ENCODE measurements around the gene CDC16.

DNA sequence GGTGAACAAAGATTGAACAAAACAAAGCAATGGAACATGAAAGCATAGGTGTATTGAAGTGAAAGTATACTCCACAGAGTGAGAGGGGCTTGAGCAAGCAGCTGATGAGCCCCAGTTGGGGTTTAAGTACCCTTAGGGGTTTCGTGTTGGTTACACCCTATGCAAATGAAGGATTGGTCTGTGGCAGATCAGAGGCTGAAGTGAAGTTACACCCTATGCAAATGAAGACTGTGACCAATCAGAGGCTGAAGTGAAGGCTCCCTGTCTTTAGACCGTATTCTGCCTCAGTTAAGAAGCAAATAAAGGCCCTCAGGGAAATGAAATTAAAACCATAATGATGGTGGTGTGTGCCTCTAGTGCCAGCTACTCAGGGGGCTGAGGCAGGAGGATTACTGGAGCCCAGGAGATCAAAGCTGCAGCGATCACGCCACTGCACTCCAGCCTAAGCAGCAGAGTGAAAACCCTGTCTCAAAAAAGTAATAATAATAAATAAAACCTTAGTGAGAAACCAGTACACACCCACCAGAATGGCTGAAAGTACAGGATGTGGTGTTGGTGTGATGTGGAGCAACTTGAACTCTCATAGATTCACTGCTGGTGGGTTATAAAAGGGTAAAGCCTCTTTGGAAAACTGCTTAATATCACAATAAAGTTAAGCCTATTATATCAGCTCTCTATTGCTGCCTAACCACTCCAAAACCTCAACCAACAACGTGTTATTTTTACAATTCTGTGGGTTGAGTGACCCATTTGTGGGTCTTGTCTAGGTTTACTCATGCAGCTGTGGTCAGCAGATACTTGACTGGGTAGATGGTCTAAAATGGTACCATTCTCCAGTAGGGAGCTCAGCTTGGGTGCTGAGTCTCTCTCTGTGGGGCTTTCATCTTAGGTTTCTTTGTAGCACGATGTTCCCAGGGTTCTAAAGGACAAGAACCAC, 33.9 kb downstream of the CDC16 start:
- TF ChIP-seq POLR2A (IDR thresholded peaks at IDR 0.05; ENCODE audit: low read depth, low read length) (no peak), POLR2AphosphoS5 (IDR thresholded peaks at IDR 0.05; ENCODE audit: low read depth, low read length) (no peak), TAF1 (IDR thresholded peaks at IDR 0.05; ENCODE audit: borderline replicate concordance, low read depth, low read length) (no peak)

Data from GM12892 (cell line).